ENCODE results near the gene PTPRN2.

DNA sequence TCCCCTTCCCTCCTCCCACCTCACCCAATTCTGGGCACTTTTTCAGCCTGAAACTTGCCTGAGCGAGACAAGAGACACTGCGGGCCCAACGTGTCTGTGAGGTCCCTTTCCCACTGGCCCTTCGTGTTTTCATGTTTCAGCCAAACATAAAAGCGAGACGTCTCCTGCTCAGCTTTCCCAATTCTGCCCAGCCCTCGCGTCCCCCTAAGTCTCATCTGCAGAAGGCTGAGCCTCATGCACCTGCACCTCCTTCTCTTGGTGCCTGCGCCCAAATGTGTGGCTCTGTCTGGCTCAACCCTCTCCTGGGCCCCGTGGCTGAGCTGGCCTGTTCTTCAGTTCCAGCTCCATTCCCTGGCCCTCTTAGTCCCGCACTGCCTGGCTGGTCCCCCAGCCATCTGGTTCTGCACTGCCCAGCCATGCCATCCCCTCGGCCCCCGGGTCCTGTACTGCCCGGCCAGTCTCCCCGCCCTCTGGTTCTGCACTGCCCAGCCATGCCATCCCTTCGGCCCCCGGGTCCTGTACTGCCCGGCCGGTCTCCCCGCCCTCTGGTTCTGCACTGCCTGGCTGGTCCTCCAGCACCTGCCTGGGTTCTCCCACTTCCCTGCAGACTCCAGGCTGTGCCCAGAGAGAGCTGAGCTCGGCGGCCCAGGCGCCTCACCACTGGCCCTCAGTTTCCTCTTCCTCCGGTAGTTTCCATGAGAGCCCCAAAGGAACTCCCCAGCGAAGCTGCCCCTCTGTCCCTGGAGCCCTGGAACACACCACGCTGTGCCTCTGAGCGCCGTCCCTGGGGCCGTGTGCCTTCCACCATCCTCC is 1026.7 kb downstream of the PTPRN2 start:
- TF ChIP-seq POLR2AphosphoS5 (IDR thresholded peaks at IDR 0.05) (no peak), POLR2A (IDR thresholded peaks at IDR 0.05) (no peak), EP300 (IDR thresholded peaks at IDR 0.05) (no peak)
- TF ChIP-seq, protein P1, sequence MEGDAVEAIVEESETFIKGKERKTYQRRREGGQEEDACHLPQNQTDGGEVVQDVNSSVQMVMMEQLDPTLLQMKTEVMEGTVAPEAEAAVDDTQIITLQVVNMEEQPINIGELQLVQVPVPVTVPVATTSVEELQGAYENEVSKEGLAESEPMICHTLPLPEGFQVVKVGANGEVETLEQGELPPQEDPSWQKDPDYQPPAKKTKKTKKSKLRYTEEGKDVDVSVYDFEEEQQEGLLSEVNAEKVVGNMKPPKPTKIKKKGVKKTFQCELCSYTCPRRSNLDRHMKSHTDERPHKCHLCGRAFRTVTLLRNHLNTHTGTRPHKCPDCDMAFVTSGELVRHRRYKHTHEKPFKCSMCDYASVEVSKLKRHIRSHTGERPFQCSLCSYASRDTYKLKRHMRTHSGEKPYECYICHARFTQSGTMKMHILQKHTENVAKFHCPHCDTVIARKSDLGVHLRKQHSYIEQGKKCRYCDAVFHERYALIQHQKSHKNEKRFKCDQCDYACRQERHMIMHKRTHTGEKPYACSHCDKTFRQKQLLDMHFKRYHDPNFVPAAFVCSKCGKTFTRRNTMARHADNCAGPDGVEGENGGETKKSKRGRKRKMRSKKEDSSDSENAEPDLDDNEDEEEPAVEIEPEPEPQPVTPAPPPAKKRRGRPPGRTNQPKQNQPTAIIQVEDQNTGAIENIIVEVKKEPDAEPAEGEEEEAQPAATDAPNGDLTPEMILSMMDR (IDR thresholded peaks at IDR 0.05): no peak

Data from sigmoid colon (tissue), 4 donors.